Measurements from ENCODE around the gene LMX1B.

Gene LMX1B

GRCh38 chr9:126620478-126620877, 6.8 kb downstream of the LMX1B start:
- Histone ChIP-seq H2AK5ac (ENCODE audit: low read length) (no peak overlapping the region), H3K27ac (ENCODE audit: low read depth, low read length) (no peak overlapping the region), H4K5ac (ENCODE audit: low read length) (no peak overlapping the region), H3K4me3 (ENCODE audit: low read length) (no peak overlapping the region), H3K9ac (ENCODE audit: low read length) (no peak overlapping the region), H3K27me3 (ENCODE audit: insufficient read depth, low read length, poor library complexity) (peaks cover 93% of the 10 kb centered on the region), H3K23ac (ENCODE audit: low read length) (no peak overlapping the region), H2BK5ac (ENCODE audit: low read length) (no peak overlapping the region), H3K56ac (ENCODE audit: low read length) (no peak overlapping the region), H2BK120ac (ENCODE audit: low read depth, low read length) (no peak overlapping the region), H3K36me3 (ENCODE audit: control insufficient read depth, insufficient read depth, low read length) (no peaks in the 10 kb centered on the region), H3K4me2 (ENCODE audit: low read length) (no peak overlapping the region), H3K79me2 (ENCODE audit: control insufficient read depth, insufficient read depth, low read length) (no peaks in the 10 kb centered on the region), H3K79me1 (ENCODE audit: low read length) (no peaks in the 10 kb centered on the region), H4K8ac (ENCODE audit: low read depth, low read length) (no peak overlapping the region), H3K4ac (ENCODE audit: low read depth, low read length) (no peak overlapping the region), H2BK15ac (replicated peaks; ENCODE audit: low read depth) (no peak overlapping the region), H3K18ac (ENCODE audit: low read length) (no peak overlapping the region), H3K4me1 (ENCODE audit: control insufficient read depth, low read depth, low read length) (peaks cover 16% of the 10 kb centered on the region)
- no CpG with 5 or more reads among the region's 7 CpGs for WGBS (ENCODE audit: extremely low coverage, insufficient coverage, low lambda C conversion rate)
- DNase-seq: no peak

DNA sequence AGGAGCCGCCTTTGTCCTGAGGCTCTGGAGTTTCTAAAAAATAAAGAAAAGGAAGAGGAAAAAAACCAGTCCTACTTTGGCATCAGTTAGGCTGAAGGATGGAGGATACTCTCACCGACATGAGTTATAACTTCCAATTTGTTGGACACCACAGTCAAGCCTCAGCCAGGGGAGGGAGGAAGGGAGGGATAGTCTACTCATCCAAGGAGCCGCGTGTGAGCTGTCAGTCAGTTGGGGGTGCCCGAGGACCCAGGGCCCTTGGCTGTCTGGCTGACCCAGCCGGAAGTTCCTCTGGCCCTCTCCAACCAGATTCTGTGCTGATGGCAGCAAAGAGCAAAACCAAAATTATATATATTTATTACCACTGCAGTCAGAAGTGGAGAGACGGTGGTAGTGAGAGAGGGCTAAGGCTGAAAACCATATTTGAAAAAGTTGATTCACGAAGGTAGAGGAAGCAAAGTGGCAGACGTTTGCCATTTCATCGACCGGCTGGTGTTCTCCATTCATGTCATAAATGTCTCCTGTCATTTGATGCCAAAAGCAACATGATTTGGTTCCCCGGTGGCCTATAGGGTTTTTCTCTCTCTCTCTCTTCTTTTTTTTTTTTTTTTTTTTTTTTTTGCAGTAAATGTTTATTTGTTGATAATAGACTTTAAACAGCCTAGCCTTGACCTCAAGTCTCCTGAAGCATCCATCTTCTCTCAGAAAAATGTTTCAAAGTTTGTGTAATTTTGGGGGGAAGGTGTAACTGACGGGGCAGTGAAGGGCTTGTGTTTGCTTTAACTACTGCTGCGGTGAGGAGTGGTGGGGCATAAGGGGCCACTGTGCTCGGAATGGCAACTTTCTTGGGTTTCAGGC, 7.6 kb downstream of the LMX1B start:
- H3K79me1 ChIP-seq (ENCODE audit: low read length): no peaks in the 10 kb centered on the region
- H3K4me1 ChIP-seq (ENCODE audit: control insufficient read depth, low read depth, low read length): peaks cover 16% of the 10 kb centered on the region
- no peak overlapping the region for H3K4me2 ChIP-seq (ENCODE audit: low read length)
- DNase-seq: no peak
- WGBS (ENCODE audit: extremely low coverage, insufficient coverage, low lambda C conversion rate): no CpG with 5 or more reads among the region's 15 CpGs
- H3K4me3 ChIP-seq (ENCODE audit: low read length): no peak overlapping the region
- no peak overlapping the region for H3K9ac ChIP-seq (ENCODE audit: low read length)
- H2BK120ac ChIP-seq (ENCODE audit: low read depth, low read length): no peak overlapping the region
- H3K23ac ChIP-seq (ENCODE audit: low read length): peak overlapping the region; percentile 34
- no peaks in the 10 kb centered on the region for H3K79me2 ChIP-seq (ENCODE audit: control insufficient read depth, insufficient read depth, low read length)
- no peak overlapping the region for H2BK5ac ChIP-seq (ENCODE audit: low read length)
- no peak overlapping the region for H4K8ac ChIP-seq (ENCODE audit: low read depth, low read length)
- H3K36me3 ChIP-seq (ENCODE audit: control insufficient read depth, insufficient read depth, low read length): no peaks in the 10 kb centered on the region
- H2AK5ac ChIP-seq (ENCODE audit: low read length): no peak overlapping the region
- no peak overlapping the region for H3K27ac ChIP-seq (ENCODE audit: low read depth, low read length)
- peaks cover 94% of the 10 kb centered on the region for H3K27me3 ChIP-seq (ENCODE audit: insufficient read depth, low read length, poor library complexity)
- no peak overlapping the region for H3K56ac ChIP-seq (ENCODE audit: low read length)
- no peak overlapping the region for H3K18ac ChIP-seq (ENCODE audit: low read length)
- no peak overlapping the region for H2BK15ac ChIP-seq (replicated peaks; ENCODE audit: low read depth)
- no peak overlapping the region for H4K5ac ChIP-seq (ENCODE audit: low read length)
- H3K4ac ChIP-seq (ENCODE audit: low read depth, low read length): no peak overlapping the region

GRCh38 chr9:126621919-126622735, 8.4 kb downstream of the LMX1B start:
- no peak overlapping the region for H2BK120ac ChIP-seq (ENCODE audit: low read depth, low read length)
- peaks cover 93% of the 10 kb centered on the region for H3K27me3 ChIP-seq (ENCODE audit: insufficient read depth, low read length, poor library complexity)
- no peak overlapping the region for H2AK5ac ChIP-seq (ENCODE audit: low read length)
- no peak overlapping the region for H4K5ac ChIP-seq (ENCODE audit: low read length)
- no peaks in the 10 kb centered on the region for H3K79me2 ChIP-seq (ENCODE audit: control insufficient read depth, insufficient read depth, low read length)
- peak overlapping the region; percentile 34 for H3K23ac ChIP-seq (ENCODE audit: low read length)
- H3K36me3 ChIP-seq (ENCODE audit: control insufficient read depth, insufficient read depth, low read length): no peaks in the 10 kb centered on the region
- no peak overlapping the region for H3K4ac ChIP-seq (ENCODE audit: low read depth, low read length)
- no peak overlapping the region for H2BK15ac ChIP-seq (replicated peaks; ENCODE audit: low read depth)
- no peak overlapping the region for H3K18ac ChIP-seq (ENCODE audit: low read length)
- no peak overlapping the region for H3K9ac ChIP-seq (ENCODE audit: low read length)
- peak overlapping the region; percentile 45 for H3K56ac ChIP-seq (ENCODE audit: low read length)
- H3K4me3 ChIP-seq (ENCODE audit: low read length): no peak overlapping the region
- no peak overlapping the region for H4K8ac ChIP-seq (ENCODE audit: low read depth, low read length)
- WGBS (ENCODE audit: extremely low coverage, insufficient coverage, low lambda C conversion rate): no CpG with 5 or more reads among the region's 18 CpGs
- peaks cover 16% of the 10 kb centered on the region for H3K4me1 ChIP-seq (ENCODE audit: control insufficient read depth, low read depth, low read length)
- no peaks in the 10 kb centered on the region for H3K79me1 ChIP-seq (ENCODE audit: low read length)
- H3K4me2 ChIP-seq (ENCODE audit: low read length): no peak overlapping the region
- peak; percentile 66 for DNase-seq
- H3K27ac ChIP-seq (ENCODE audit: low read depth, low read length): no peak overlapping the region
- H2BK5ac ChIP-seq (ENCODE audit: low read length): no peak overlapping the region

DNA sequence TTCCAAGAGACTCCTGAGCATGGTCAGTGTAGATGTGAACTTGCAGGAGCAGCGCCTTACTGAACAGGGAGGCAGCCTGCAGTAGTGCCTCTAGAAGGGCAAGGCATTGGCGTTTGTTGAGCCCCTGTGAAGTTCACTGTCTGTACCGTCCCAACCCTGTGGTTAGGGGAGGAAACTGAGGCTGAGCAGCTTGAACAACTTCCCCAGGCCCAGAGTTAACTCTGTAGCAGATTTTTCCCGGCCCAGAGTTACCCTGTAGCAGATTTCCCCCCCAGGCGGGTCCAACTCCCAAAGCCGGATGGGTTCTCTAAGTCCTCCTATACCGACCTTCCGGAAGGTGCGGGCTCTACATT, 9.6 kb downstream of the LMX1B start:
- no peak overlapping the region for H3K4ac ChIP-seq (ENCODE audit: low read depth, low read length)
- H4K5ac ChIP-seq (ENCODE audit: low read length): no peak overlapping the region
- no peak overlapping the region for H3K56ac ChIP-seq (ENCODE audit: low read length)
- WGBS (ENCODE audit: extremely low coverage, insufficient coverage, low lambda C conversion rate): no CpG with 5 or more reads among the region's 9 CpGs
- peak; percentile 49 for DNase-seq
- no peak overlapping the region for H2BK15ac ChIP-seq (replicated peaks; ENCODE audit: low read depth)
- no peak overlapping the region for H3K9ac ChIP-seq (ENCODE audit: low read length)
- no peak overlapping the region for H3K27ac ChIP-seq (ENCODE audit: low read depth, low read length)
- H3K36me3 ChIP-seq (ENCODE audit: control insufficient read depth, insufficient read depth, low read length): no peaks in the 10 kb centered on the region
- no peak overlapping the region for H3K23ac ChIP-seq (ENCODE audit: low read length)
- H2AK5ac ChIP-seq (ENCODE audit: low read length): no peak overlapping the region
- H3K18ac ChIP-seq (ENCODE audit: low read length): no peak overlapping the region
- H2BK120ac ChIP-seq (ENCODE audit: low read depth, low read length): no peak overlapping the region
- H3K79me2 ChIP-seq (ENCODE audit: control insufficient read depth, insufficient read depth, low read length): no peaks in the 10 kb centered on the region
- no peak overlapping the region for H3K4me3 ChIP-seq (ENCODE audit: low read length)
- no peak overlapping the region for H3K4me2 ChIP-seq (ENCODE audit: low read length)
- no peak overlapping the region for H4K8ac ChIP-seq (ENCODE audit: low read depth, low read length)
- H3K4me1 ChIP-seq (ENCODE audit: control insufficient read depth, low read depth, low read length): peaks cover 10% of the 10 kb centered on the region
- peaks cover 95% of the 10 kb centered on the region for H3K27me3 ChIP-seq (ENCODE audit: insufficient read depth, low read length, poor library complexity)
- no peaks in the 10 kb centered on the region for H3K79me1 ChIP-seq (ENCODE audit: low read length)
- no peak overlapping the region for H2BK5ac ChIP-seq (ENCODE audit: low read length)

DNA sequence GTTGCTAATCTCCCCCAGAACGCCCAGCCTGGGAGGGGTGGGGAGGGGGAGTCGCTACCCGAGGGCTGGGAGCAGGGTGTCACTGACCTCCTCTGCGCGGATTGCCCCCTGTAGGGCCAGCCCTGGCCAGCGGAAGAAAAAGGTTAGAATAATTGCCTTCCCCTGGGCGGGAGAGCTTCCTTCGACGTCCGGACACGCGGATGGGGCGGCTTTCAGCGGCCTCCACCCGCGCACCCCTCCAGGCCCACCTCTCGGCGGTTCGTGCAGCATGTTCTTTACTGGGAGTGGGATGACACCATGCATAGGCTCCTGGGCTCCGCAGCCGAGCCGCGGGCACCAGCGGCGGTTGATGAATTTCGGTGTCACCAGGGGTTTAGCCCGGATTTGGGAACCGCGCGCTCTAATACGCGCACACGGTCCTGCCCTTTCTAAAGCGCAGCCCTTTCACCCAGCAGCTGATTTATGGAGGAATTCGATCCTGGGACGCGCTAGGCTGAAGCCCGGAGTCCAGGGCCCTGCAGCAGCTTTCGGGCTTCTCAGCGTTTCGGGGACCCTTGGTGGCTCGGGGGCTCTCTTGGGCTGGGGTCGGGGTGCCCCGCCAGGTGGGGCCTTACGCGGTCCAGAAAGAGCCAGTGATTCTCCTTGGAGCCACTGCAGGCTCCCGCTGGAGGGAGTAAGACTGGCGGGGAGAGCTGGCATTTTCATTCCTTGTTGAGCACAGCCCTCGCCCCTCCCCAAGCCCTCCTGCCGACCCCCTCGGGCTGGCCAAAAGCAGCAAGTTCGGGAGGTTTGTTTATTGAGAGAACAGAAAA, 10.1 kb downstream of the LMX1B start:
- Histone ChIP-seq H4K5ac (ENCODE audit: low read length) (no peak overlapping the region), H2AK5ac (ENCODE audit: low read length) (no peak overlapping the region), H3K36me3 (ENCODE audit: control insufficient read depth, insufficient read depth, low read length) (no peaks in the 10 kb centered on the region), H2BK5ac (ENCODE audit: low read length) (no peak overlapping the region), H3K23ac (ENCODE audit: low read length) (no peak overlapping the region), H3K4me1 (ENCODE audit: control insufficient read depth, low read depth, low read length) (peaks cover 10% of the 10 kb centered on the region), H3K4me2 (ENCODE audit: low read length) (peak overlapping the region; percentile 7), H4K8ac (ENCODE audit: low read depth, low read length) (no peak overlapping the region), H3K4ac (ENCODE audit: low read depth, low read length) (no peak overlapping the region), H3K79me1 (ENCODE audit: low read length) (no peaks in the 10 kb centered on the region), H3K18ac (ENCODE audit: low read length) (no peak overlapping the region), H3K4me3 (ENCODE audit: low read length) (no peak overlapping the region), H2BK15ac (replicated peaks; ENCODE audit: low read depth) (no peak overlapping the region), H3K56ac (ENCODE audit: low read length) (no peak overlapping the region), H3K27ac (ENCODE audit: low read depth, low read length) (no peak overlapping the region), H3K27me3 (ENCODE audit: insufficient read depth, low read length, poor library complexity) (peaks cover 97% of the 10 kb centered on the region), H2BK120ac (ENCODE audit: low read depth, low read length) (no peak overlapping the region), H3K9ac (ENCODE audit: low read length) (no peak overlapping the region), H3K79me2 (ENCODE audit: control insufficient read depth, insufficient read depth, low read length) (no peaks in the 10 kb centered on the region)
- whole genome bisulfite sequencing (ENCODE audit: extremely low coverage, insufficient coverage, low lambda C conversion rate): no CpG with 5 or more reads among the region's 52 CpGs
- peak; percentile 53 for DNase-seq
